HepG2 (cell line): ENCODE data around the gene UTS2R. TPM values are rescaled to one million over a fixed set of nuclear protein-coding genes. Genes with fewer than 3 reads are reported as not detected.
A peak's percentile ranks its signal among the peaks of the same experiment; 100 is the strongest.

ENCODE experiments used
- KLF11 ChIP-seq: IDR thresholded peaks from 2 replicates; pipeline ENCODE4 v1.6.1; 2016; ENCODE audit warnings: missing compliant biosample characterization
- MAZ ChIP-seq, 2 experiments: sonication (generic) in 1 of 2; formaldehyde crosslinking in 1 of 2; IDR thresholded peaks; 2 replicates each; pipeline versions ENCODE4 v1.5.0 to v1.6.1; 2012 to 2020; ENCODE audit warnings: low read depth in 2 of 2, mild to moderate bottlenecking in 2 of 2, borderline replicate concordance in 1 of 2, improper control_type of control experiment in 1 of 2, low read length in 1 of 2, missing genetic modification reagents in 1 of 2, moderate library complexity in 1 of 2
- MTA1 ChIP-seq: sonication (generic); formaldehyde crosslinking; IDR thresholded peaks from 2 replicates; pipeline ENCODE4 v1.4.0; 2020; ENCODE audit warnings: missing genetic modification reagents, mild to moderate bottlenecking, borderline replicate concordance
- MXI1 ChIP-seq: IDR thresholded peaks from 3 replicates; pipeline ENCODE4 v1.6.1; 2012; ENCODE audit warnings: low read depth, low read length, inconsistent platforms, borderline replicate concordance
- RARA ChIP-seq: IDR thresholded peaks from 2 replicates; pipeline ENCODE4 v1.6.1; 2016; ENCODE audit warnings: missing genetic modification reagents, missing compliant biosample characterization
- RBM39 ChIP-seq: fragments of 200-400 bp; formaldehyde crosslinking; IDR thresholded peaks from one replicate; pipeline ENCODE4 v1.6.1; 2018; ENCODE audit warnings: antibody characterized with exemption, mild to moderate bottlenecking, low read depth, low read length; ENCODE audit not compliant: poor library complexity, severe bottlenecking
- ZBTB1 ChIP-seq: sonication (generic); formaldehyde crosslinking; IDR thresholded peaks from 2 replicates; pipeline ENCODE4 v1.4.0; 2020; ENCODE audit warnings: missing genetic modification reagents, borderline replicate concordance
- ZBTB21 ChIP-seq: sonication (generic); formaldehyde crosslinking; IDR thresholded peaks from 2 replicates; pipeline ENCODE4 v1.4.0; 2020; ENCODE audit warnings: missing genetic modification reagents
- ZNF160 ChIP-seq: sonication (generic); formaldehyde crosslinking; IDR thresholded peaks from 2 replicates; pipeline ENCODE4 v1.8.0; 2022; ENCODE audit warnings: mild to moderate bottlenecking, inconsistent platforms, missing genetic modification reagents
- ZNF383 ChIP-seq: sonication (generic); formaldehyde crosslinking; IDR thresholded peaks from 2 replicates; pipeline ENCODE4 v1.4.0; 2020; ENCODE audit warnings: missing genetic modification reagents, mild to moderate bottlenecking, borderline replicate concordance
- ZNF441 ChIP-seq: sonication (generic); formaldehyde crosslinking; IDR thresholded peaks from 2 replicates; pipeline ENCODE4 v1.7.0; 2021; ENCODE audit warnings: missing genetic modification reagents, borderline replicate concordance
- ZNF777 ChIP-seq: sonication (generic); formaldehyde crosslinking; IDR thresholded peaks from 2 replicates; pipeline ENCODE4 v1.4.0; 2020; ENCODE audit warnings: missing genetic modification reagents
- ZNF788 ChIP-seq: sonication (generic); formaldehyde crosslinking; IDR thresholded peaks from 2 replicates; pipeline ENCODE4 v1.5.0; 2020; ENCODE audit warnings: mild to moderate bottlenecking, missing genetic modification reagents, borderline replicate concordance
- polyA plus RNA-seq, 8 experiments: library from polyadenylated mRNA; depleted of rRNA in 3 of 8; stranded (reverse) in 7 of 8; unstranded in 1 of 8; fragments of >200 nt; fragmentation: Illumina TruSeq in 4 of 8; extraction: Trizol in 4 of 8; gene quantifications; 2 replicates each; pipeline versions ENCODE4 v1.2.1 to v1.2.3, GENCODE V29; 2011 to 2016; ENCODE audit warnings: low read depth in 4 of 8, missing spikeins in 1 of 8, mixed read lengths in 1 of 8; ENCODE audit not compliant: insufficient read depth in 1 of 8
- total RNA-seq, 5 experiments: library from RNA; depleted of rRNA; stranded (reverse); fragments of >200 nt; fragmentation: Illumina TruSeq; extraction: Trizol; gene quantifications; 2 replicates each; pipeline ENCODE4 v1.2.3, GENCODE V29; 2016; ENCODE audit warnings: low read depth in 1 of 5
- TF ChIP-seq, protein P1 (sequence below): sonication (generic); formaldehyde crosslinking; IDR thresholded peaks from 2 replicates; pipeline ENCODE4 v1.4.0; 2020; ENCODE audit warnings: mild to moderate bottlenecking, missing genetic modification reagents
- TF ChIP-seq, protein P2 (sequence below): sonication (generic); formaldehyde crosslinking; IDR thresholded peaks from 2 replicates; pipeline ENCODE4 v1.5.0; 2020; ENCODE audit warnings: mild to moderate bottlenecking, missing genetic modification reagents
- TF ChIP-seq, protein P3 (sequence below): IDR thresholded peaks from 2 replicates; pipeline ENCODE4 v1.6.1; 2016; ENCODE audit warnings: low read depth, missing genetic modification reagents, missing compliant biosample characterization
- TF ChIP-seq, protein P4 (sequence below): sonication (generic); formaldehyde crosslinking; IDR thresholded peaks from 2 replicates; pipeline ENCODE4 v1.5.1; 2020; ENCODE audit warnings: missing genetic modification reagents, mild to moderate bottlenecking, borderline replicate concordance

UTS2R gene
- total and polyA plus RNA-seq, 2 of the 13 experiments (the other 11 are each of a cell fraction or from before 2014, with no cell fraction given), result 0.13 to 0.15 TPM

DNA sequence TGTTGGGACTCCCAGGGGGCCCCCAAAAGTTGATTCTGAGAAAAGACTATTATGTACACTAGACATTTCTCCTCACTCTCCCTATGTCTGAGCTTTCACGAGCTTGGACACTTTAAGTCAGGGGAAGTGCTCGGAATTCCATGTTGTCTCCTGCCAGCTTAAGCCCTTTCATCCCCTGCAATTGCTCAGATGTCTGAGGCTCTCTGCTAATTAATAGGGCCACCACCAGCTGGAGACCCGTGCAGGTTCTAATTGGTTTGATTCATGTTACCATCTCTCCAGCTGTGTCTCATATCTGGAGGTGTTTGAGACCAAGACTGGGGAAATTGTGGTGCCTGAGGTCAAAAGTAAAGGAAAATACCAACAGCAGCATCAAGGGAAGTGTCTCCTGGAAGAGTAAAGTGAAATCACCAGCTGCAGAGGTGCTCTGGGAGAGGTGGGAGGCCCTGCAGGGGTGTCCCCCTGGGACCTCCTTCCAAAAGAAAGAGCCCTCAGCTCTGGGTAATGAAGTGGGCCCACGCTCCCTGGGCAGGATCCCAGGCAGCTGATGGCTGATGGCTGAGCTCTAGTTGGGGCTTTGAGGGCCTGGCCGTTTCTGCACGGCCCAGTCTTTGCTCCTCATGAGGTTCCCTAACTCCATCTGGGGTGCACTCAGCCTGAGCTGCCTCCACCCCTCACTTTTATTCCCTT, 5.8 kb upstream of the UTS2R start (continued):
- TF ChIP-seq ZNF383 (CRISPR knock-in tag) (no peak), ZNF777 (CRISPR knock-in tag) (no peak), KLF11 (CRISPR knock-in tag) (no peak), ZNF160 (CRISPR knock-in tag) (no peak), ZNF788 (0 out of 2 replicates have a peak, but pooled peaks have one; percentile 29), MXI1 (no peak), MAZ (IDR thresholded peaks at IDR 0.05; ENCODE audit: borderline replicate concordance, low read depth, low read length) (no peak), MAZ (CRISPR knock-in tag; IDR thresholded peaks at IDR 0.05; ENCODE audit: low read depth) (no peak), RBM39 (no peak), RARA (no peak), ZBTB21 (CRISPR knock-in tag) (no peak), ZNF441 (CRISPR knock-in tag) (0 out of 2 replicates have a peak, but pooled peaks have one; percentile 55), MTA1 (CRISPR knock-in tag) (peak; percentile 40; the same call in 1 of the 2 replicates), ZBTB1 (CRISPR knock-in tag) (no peak)
- TF ChIP-seq, protein P1, sequence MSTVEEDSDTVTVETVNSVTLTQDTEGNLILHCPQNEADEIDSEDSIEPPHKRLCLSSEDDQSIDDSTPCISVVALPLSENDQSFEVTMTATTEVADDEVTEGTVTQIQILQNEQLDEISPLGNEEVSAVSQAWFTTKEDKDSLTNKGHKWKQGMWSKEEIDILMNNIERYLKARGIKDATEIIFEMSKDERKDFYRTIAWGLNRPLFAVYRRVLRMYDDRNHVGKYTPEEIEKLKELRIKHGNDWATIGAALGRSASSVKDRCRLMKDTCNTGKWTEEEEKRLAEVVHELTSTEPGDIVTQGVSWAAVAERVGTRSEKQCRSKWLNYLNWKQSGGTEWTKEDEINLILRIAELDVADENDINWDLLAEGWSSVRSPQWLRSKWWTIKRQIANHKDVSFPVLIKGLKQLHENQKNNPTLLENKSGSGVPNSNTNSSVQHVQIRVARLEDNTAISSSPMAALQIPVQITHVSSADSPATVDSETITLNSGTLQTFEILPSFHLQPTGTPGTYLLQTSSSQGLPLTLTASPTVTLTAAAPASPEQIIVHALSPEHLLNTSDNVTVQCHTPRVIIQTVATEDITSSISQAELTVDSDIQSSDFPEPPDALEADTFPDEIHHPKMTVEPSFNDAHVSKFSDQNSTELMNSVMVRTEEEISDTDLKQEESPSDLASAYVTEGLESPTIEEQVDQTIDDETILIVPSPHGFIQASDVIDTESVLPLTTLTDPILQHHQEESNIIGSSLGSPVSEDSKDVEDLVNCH (CRISPR knock-in tag), result no peak
- TF ChIP-seq, protein P2, sequence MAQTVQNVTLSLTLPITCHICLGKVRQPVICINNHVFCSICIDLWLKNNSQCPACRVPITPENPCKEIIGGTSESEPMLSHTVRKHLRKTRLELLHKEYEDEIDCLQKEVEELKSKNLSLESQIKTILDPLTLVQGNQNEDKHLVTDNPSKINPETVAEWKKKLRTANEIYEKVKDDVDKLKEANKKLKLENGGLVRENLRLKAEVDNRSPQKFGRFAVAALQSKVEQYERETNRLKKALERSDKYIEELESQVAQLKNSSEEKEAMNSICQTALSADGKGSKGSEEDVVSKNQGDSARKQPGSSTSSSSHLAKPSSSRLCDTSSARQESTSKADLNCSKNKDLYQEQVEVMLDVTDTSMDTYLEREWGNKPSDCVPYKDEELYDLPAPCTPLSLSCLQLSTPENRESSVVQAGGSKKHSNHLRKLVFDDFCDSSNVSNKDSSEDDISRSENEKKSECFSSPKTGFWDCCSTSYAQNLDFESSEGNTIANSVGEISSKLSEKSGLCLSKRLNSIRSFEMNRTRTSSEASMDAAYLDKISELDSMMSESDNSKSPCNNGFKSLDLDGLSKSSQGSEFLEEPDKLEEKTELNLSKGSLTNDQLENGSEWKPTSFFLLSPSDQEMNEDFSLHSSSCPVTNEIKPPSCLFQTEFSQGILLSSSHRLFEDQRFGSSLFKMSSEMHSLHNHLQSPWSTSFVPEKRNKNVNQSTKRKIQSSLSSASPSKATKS (CRISPR knock-in tag), result no peak
- TF ChIP-seq, protein P3, sequence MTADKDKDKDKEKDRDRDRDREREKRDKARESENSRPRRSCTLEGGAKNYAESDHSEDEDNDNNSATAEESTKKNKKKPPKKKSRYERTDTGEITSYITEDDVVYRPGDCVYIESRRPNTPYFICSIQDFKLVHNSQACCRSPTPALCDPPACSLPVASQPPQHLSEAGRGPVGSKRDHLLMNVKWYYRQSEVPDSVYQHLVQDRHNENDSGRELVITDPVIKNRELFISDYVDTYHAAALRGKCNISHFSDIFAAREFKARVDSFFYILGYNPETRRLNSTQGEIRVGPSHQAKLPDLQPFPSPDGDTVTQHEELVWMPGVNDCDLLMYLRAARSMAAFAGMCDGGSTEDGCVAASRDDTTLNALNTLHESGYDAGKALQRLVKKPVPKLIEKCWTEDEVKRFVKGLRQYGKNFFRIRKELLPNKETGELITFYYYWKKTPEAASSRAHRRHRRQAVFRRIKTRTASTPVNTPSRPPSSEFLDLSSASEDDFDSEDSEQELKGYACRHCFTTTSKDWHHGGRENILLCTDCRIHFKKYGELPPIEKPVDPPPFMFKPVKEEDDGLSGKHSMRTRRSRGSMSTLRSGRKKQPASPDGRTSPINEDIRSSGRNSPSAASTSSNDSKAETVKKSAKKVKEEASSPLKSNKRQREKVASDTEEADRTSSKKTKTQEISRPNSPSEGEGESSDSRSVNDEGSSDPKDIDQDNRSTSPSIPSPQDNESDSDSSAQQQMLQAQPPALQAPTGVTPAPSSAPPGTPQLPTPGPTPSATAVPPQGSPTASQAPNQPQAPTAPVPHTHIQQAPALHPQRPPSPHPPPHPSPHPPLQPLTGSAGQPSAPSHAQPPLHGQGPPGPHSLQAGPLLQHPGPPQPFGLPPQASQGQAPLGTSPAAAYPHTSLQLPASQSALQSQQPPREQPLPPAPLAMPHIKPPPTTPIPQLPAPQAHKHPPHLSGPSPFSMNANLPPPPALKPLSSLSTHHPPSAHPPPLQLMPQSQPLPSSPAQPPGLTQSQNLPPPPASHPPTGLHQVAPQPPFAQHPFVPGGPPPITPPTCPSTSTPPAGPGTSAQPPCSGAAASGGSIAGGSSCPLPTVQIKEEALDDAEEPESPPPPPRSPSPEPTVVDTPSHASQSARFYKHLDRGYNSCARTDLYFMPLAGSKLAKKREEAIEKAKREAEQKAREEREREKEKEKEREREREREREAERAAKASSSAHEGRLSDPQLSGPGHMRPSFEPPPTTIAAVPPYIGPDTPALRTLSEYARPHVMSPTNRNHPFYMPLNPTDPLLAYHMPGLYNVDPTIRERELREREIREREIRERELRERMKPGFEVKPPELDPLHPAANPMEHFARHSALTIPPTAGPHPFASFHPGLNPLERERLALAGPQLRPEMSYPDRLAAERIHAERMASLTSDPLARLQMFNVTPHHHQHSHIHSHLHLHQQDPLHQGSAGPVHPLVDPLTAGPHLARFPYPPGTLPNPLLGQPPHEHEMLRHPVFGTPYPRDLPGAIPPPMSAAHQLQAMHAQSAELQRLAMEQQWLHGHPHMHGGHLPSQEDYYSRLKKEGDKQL (CRISPR knock-in tag), result no peak
- TF ChIP-seq, protein P4, sequence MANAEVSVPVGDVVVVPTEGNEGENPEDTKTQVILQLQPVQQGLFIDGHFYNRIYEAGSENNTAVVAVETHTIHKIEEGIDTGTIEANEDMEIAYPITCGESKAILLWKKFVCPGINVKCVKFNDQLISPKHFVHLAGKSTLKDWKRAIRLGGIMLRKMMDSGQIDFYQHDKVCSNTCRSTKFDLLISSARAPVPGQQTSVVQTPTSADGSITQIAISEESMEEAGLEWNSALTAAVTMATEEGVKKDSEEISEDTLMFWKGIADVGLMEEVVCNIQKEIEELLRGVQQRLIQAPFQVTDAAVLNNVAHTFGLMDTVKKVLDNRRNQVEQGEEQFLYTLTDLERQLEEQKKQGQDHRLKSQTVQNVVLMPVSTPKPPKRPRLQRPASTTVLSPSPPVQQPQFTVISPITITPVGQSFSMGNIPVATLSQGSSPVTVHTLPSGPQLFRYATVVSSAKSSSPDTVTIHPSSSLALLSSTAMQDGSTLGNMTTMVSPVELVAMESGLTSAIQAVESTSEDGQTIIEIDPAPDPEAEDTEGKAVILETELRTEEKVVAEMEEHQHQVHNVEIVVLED (CRISPR knock-in tag), result no peak
